Stimulated activated CD4-positive, alpha-beta T cell treated with anti-CD3 and anti-CD28 coated beads, Interleukin-1b, Interleukin-23, amount 100 ng/mL, for 4 hours (primary cell): ENCODE results near the gene DIPK1B.

Experiments
- DNase-seq, 2 donors: peaks; one replicate each; pipeline ENCODE4 v3.0.0-alpha.2; 2020; ENCODE audit warnings: low read depth in 2 of 2

DIPK1B gene

DNA sequence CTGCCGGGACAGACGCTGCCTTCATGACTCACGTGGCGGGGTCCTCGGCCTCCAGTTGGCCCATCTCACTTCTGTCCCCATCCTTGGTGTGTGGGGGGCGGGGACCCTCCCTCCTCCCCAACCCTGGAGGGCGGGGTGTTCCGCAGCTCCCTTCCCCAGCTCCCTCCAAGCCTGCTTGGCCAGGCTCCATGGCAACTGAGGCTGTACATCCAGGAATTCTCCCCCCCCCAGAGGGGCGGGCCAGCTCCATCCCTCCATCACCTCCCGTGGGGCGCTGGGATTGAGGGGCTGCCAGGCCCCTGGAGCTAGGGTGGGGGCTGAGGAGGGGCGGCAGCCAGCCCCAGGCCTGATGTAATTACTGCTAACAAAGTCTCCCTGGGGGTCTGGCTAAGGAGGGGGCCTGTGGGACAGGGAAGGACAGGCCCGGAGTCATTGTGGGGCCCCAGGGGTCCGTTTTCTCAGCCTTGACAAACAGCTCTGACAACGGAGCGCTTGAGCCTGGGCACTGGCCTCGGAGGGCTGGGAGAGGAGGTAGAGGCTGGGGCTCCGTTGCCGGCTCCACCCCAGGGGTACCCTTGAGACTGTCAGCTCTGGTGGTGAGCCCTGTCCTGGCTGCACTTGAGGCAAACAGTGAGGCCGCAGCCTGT, 8.0 kb downstream of the DIPK1B start:
- no peak for DNase-seq

DNA sequence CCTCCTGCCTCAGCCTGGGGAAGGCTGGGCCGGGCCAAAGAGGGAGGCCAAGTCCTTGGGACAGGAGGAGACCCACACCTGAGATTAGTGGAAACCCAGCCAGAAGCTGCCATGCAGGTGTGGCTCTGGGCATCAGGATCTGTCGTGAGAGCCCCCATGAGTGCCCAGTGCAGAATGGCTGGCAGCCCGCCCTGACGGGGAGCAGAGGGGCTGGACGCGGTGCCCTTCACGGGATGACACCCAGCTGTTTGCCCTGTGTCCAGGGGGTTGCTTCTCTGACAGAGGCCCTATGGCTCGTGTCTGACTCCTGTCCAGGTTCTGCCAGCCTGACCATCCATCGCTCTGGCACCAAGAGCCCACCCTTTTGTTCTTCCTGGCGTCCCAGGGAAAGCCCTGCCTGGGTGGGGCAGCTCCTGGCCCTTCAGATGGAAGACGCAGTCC, 8.5 kb downstream of the DIPK1B start:
- DNase-seq = no peak

DNA sequence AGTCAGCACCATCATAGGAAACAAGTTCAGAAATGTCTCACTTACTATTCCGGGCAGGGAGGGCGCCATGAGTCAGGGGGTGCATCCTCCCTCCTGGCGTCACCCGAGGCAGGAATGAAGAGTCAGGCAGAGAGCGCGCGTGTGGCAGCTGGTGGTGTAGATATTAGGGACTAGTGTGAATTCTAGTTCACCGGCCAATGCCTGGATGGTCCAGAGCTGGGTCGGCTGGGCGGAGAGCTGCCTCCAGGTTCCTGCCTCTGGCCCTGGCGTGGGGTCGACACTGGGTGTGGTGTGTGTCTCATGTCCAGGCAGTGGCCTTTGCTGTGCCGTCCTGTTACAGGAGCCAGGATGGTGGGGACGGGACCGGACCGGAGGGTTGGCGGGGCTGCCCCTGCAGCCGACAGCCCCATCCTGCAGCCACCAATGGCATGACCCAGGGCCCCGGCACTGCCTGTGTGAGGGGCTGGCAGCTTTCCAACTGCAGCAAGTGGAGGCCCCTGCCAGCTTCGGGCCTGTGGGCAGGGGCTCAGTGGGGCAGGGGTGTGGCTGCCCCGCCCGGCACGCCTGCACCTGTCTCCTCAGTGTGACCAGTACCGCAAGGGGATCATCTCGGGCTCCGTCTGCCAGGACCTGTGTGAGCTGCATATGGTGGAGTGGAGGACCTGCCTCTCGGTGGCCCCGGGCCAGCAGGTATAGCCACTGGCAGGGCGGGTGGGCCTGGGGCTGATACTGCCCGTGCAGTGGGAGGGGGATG, 9.1 kb downstream of the DIPK1B start:
- DNase-seq = no peak

DNA sequence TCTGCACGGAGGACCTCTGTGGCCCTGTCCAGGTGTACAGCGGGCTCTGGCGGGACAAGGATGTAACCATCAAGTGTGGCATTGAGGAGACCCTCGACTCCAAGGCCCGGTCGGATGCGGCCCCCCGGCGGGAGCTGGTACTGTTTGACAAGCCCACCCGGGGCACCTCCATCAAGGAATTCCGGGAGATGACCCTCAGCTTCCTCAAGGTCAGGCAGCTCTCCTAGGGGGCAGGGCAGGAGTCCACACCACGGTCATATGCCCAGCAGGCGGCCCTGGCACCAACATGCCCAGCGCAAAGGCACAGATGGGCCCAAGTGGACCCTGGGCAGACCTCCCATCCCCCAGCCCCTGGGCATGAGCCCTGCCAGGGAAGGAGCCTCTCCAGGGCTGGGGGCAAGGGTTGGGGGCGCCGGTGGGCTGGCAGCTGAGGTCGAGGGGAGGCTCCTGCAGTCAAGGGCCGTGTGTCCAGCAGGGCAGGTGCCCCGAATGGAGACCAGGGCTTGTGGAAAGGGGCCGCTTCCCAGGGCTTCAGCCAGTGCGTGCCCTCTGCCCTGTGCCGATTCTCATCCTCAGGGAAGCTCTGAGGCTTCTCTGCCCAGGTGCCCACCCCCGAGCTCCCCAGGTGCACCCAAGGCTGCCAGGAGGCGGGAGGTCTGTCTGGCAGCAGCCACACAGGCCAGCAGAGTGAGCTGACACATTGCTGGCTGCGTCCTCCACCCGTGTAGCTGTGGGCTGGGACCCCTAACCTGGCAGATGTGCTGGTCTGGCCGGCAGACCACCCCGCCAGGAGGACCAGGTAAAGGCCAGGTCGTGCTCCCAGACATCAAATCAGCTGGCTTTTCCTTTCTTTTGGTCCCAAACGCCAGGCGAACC, 10.0 kb downstream of the DIPK1B start:
- no peak for DNase-seq

DNA sequence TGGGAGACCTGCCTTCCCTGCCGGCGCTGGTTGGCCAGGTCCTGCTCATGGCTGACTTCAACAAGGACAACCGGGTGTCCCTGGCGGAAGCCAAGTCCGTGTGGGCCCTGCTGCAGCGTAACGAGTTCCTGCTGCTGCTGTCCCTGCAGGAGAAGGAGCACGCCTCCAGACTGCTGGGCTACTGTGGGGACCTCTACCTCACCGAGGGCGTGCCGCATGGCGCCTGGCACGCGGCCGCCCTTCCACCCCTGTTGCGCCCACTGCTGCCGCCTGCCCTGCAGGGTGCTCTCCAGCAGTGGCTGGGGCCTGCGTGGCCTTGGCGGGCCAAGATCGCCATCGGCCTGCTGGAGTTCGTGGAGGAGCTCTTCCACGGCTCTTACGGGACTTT, 10.6 kb downstream of the DIPK1B start:
- no peak for DNase-seq

DNA sequence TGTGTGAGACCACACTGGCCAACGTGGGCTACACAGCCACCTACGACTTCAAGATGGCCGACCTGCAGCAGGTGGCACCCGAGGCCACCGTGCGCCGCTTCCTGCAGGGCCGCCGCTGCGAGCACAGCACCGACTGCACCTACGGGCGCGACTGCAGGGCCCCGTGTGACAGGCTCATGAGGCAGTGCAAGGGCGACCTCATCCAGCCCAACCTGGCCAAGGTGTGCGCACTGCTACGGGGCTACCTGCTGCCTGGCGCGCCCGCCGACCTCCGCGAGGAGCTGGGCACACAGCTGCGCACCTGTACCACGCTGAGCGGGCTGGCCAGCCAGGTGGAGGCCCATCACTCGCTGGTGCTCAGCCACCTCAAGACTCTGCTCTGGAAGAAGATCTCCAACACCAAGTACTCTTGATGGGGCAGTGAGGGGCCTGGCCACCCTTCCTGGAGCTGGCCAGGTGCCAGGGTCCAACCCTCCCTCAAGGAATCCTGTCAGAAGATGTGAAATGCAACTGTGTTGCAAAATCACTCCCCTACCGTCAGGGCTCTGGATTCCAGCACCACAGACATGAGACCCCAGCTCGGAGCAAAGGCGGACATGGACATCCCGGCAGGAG, 11.1 kb downstream of the DIPK1B start:
- no peak for DNase-seq

DNA sequence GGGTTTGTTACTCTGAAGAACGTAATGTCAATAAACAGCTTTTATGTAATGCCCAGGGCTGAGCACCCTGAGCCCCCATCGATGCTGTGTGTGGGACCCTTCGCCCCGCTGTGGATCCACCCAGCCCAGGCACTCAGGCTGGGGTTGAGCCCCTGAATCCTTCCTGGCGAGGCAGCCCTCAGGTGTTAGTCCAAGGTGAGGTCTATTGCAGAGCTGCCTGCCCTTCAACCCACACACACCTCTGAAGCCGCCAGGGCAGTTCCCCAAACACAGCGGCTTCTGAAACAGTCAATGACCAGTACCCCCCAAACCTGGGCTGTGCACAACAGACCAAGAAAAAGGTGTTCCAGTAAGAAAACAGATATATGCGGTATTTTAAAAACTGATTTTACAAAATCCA, 11.6 kb downstream of the DIPK1B start:
- no peak for DNase-seq

DNA sequence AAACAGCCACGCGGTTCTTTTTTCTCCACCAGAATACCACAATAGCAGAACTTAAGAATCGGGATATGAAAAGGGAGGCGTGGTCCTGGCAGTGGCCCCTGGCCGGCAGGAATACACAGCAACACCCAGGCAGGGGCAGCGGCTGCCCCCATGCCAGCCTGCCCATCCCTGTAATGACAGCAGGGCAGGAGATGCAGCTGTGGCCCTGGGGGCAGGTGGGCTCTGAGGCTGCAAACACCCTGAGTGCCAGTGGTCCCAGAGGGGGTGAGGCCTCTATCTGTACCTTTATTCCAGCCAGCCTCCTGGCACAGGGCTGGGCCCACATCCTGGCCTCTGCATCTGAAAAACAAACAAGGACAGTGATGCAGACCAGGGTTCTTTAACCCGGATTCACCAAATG, 12.4 kb downstream of the DIPK1B start:
- DNase-seq = no peak

DNA sequence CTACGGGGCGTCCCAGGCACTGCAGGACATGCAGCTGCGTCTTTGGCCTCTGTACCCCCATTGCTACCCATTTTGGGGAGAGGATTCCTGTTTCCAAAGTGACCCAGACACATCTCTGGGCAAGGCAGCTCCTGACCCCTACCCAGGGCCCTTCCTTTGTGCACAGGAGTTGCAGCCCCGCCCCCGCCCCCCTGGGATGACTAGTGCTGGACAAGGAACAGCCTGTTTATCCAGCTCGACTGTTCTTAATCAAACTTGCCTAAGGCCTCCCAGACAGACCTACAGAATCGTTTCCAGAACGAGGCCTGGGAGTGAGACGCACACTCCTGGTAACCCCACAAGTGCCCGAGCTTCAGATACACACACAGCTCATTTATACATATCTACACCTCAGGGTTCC, 13.2 kb downstream of the DIPK1B start:
- DNase-seq = no peak

DNA sequence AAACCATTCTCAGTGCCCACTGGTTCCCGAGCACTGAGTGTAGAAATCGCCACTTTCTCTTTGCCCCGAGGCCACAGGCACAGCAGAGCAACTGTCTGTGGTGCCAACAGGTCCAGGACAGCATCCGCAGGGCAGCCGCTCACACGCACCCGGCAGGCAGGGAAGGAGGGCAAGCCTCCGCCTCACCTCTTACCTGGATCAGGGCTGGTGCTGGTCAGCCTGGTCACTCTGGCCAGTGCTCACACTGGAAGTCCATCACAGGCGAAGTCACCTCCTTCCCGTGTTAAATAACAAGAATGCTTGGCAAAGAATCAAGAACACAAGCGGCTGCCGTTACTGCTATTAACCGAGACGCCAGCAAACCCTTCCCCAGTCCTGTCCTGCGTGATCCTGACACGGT, 13.7 kb downstream of the DIPK1B start:
- no peak for DNase-seq

DNA sequence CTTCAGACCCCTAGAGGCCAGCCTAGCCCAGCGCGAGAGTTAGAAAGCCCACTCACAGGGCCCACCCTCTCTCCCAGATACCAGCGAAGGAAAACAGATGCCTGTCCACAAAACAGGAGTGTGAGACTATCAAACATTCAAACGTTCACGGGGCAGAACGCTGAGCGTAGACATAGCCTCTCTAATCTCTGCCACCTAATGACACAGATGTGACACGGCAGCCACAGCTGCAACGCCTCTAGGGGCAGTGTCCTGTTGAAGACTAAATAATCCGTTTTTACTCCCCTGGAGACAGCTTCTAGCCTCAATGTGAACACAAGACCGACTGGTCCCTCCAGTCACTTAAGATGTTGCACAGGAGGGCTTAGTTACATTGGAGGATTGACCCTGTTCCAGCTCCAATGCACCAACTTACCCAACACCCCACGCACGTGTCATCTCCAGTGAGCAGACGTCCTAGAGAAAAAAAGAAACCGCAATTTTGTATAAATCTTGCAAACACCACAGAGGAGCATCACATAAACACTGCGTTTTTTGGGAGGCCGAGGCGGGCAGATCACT, 14.3 kb downstream of the DIPK1B start:
- no peak for DNase-seq

DNA sequence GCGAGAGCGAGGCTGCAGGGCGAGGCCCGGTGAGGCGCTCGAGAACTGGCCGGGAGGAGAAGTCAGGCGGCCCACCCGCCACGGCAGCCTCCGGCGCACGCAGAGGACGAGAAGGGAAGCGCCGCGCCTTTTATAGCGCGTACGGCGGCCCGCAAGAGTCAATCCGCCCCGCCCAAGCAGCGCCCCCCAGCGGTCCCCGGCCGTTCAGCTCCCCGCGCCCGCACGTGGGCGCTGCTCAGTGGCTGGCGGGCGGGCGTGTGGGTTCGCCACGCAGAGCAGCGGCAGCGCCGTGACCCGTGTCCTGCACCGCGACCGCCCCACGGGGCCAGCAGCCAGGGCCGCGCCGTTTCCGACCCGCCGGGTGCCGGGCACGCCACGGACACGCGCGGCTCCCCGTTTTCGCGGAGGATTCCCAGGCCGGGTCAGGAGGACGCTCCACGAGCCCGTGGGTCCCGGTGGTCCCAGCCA, 15.7 kb downstream of the DIPK1B start:
- DNase-seq = peak; percentile 96 to 97

DNA sequence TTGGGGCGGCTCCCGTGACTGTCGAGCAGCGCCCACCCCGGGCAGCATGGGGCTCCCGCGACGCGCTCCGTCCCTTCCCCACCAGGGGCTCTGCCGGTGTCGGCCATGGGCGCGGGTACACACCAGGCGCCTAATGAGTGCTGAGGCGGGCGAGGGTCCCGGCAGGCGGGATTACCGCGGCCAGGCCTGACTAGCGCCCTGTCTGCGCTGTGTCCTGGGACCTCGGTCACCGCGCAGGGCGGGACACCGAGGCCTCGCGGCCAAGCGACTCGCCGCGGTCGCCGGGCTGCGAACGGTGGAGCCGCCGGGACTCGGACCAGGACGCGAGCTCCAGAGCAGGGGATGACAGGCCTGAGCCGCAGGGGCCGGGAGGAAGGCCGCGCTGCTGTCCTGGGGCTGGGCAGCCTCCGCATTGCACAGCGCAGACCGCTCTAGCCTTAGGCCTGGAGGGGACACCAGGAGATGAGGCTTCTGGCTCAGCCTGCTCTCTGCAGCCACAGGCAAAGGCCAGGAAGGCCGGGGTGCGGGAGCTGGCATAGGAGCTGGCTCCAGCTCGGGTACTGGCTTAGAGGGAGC, 16.3 kb downstream of the DIPK1B start:
- DNase-seq = no peak

DNA sequence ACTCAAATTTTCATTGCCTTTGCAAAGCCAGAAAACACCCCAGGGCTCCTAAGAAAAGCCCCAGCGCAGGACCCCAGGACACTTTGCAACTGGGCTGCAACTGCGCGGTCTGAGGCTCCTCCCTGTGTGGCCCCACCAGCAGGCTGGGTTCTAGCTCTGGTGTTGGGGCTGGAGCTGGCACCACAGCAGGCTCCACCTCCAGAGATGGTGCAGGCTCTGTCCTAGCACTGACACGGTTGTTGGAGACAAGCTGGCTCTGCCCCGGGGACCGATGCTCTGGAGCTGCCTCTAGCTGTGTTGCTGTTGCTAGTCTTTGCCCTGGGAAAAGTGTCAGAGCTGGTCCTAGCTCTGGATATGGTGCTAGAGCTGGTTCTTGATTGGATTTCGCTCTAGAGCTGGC, 16.8 kb downstream of the DIPK1B start:
- no peak for DNase-seq

DNA sequence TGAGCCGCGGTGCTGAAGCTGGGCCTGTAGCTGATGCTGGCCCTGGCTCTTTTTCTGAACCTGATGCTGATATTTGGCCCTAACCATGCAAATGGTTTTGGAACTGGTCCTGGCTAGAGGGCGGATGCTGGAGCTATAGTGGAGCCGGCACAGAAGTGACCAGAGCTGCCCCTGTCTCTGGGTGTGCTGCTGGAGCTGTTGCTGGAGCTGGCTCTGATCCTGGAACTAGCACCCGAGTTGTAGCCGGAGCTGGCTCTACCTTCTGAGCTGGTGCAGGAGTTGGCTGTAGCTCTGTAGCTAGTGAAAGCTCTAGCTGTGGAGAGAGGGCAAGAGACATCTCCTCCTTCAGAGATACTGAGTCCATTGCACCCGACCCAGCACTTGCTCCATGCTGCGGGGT, 17.6 kb downstream of the DIPK1B start:
- DNase-seq = no peak

DNA sequence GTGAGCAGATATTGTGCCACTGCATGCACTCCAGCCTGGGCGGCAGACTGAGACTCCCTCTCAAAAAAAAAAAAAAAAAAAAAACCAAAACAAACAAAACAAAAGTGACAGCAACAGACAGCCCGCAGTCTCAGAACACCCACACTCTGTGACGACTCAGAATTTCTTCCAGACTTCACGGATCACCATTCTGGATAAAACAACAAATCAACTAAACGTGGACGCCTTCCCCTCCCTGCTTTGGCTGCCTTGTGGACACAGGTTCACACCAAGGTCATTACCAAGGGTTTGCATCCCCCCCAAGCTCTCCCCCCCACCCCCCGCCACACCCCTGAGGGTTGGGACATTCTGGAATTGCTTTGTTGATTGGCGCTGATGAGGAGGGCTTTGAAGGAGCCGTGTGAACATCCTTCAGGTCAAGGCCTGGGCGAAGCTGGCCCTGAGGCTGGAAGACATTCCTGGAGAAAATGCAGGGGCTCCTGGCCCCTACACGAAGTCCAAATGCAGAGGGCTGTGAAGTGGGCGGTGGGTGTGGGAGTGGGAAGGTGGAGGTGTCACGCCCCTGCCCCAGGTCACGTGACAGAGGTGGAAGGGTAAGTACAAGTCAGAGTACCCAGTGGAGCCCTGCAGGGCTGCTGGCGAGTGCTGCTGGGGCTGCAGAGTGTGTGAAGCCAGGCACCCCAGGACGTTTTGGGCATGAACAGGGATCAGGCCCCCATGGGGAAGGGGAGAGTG, 20.2 kb downstream of the DIPK1B start:
- DNase-seq = no peak

DNA sequence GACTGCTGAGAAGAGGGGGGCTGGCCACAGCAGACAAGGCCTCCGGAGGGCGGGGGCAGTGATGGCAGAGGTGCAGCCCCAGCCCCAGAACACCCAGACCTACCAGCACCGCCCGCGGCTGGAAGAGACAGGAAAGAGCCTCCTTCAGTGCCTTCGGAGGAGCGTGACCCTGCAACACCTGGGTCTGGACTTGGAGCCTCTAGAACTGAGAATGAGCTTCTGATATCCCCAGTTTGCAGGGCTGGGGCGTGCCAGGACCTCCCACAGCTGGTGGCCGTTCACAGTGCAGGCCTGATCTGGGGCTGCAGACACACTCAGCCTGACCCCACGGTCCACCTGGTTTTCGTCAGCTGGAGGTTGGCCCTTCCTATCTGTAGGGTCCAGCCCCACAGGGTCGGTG, 21.2 kb downstream of the DIPK1B start:
- no peak for DNase-seq

DNA sequence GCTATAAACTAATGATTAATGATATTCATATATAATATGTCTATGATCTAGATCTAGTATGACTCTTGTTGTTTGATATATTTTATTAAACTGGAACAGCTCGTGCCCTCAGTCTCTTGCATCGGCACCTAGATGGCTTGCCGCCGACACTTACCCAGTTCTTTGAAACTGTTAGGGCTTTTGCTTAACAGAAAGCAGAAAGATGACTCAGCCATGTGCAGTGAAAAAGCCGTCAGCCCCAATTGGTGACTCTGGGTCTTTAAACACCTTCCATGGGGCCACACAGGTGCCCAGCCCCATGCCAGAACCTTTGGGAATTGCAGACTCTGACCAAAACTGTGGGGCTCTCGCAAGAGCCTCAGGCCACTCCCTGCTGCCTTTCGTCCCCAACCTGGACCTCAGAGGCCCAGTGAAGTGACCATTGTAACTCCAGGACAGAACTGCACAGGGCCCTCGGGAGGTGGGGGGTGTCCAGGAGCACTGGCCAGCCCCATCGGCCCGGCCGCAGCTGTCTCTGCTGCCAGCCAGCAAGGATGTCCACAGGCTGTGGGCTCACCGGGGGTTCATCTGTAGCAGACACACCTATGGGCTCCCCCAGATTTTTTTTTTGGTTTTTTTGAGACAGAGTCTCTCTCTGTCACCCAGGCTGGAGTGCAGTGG, 22.6 kb downstream of the DIPK1B start:
- no peak for DNase-seq

DNA sequence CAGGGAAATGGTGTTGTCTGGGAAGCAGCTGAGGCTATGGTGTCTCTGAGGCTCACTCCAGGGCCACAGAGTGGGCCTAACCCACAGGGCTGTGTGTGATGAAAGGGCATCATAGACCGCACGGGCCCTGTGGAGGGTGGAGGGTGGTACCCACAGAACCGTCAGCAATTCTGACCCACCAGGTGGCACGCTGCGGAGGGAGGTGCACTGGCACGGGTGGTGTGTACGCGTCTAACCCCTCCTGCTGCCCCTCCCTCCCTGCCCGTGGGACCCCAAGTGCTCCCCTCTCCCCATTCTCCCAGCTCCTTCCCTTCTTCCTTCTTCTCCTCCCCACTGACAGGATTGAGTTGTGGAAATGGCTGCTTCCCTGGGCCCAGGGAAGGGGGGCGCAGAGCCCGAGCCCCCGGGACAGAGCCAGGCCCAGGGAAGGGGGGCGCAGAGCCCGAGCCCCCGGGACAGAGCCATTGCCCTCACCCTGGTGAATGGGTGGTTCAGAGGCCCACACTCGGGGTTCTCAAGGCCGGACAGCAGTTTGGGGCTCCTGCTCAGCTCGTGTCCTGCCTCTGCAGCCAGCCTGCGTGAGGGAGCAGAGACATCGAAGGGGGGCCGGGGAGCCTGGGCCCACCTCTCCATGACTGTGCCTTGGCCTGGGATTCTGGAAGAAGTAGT, 23.6 kb downstream of the DIPK1B start:
- no peak for DNase-seq

DNA sequence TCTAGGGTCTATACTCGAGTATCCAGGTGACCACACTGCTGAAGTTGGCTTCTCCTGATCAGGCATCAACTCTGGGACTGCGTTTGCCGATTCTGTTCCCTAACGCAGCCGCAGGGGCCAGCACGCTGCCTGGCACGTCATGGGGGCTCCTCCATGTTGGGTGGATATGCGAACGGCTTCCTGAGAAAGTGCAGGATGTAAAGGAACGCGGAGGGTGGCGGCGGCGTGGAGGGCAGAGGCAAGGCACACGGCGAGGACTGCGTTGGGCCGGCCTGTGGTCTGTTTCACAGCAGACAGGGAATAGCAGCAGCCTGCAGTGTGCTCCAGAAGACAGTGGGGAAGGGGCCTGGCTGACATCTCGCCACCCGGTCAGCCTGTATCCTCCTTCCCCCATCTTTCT, 26.6 kb downstream of the DIPK1B start:
- no peak for DNase-seq
